HEK293 (cell line): Measurements from ENCODE around the gene HEATR5B.
"Not testable (repeated sequence)": the region's sequence is repeated elsewhere in the genome, so short reads cannot be mapped to it uniquely, and the experiment has no call there.

Source experiments
- CTCF ChIA-PET: fragments of 350-600 bp; formaldehyde crosslinking; extraction: SDS; loops from one replicate; lab custom pipeline; 2021; ENCODE audit warnings: antibody characterized with exemption; lab: Yijun Ruan, JAX
- POLR2A ChIA-PET: fragments of 300-600 bp; formaldehyde crosslinking; extraction: SDS; loops from one replicate; lab custom pipeline; 2020; ENCODE audit warnings: antibody characterized with exemption, inconsistent platforms; lab: Yijun Ruan, JAX
- H3K27ac ChIP-seq: fragments of 200-500 bp; sonication (Bioruptor generic); 2 replicates; pipeline ENCODE4 v1.5.1; 2014; ENCODE audit warnings: low read depth, low read length, control low read depth, inconsistent platforms; ENCODE audit errors: extremely low read depth
- H3K36me3 ChIP-seq, 2 experiments: fragments of 200-500 bp in 1 of 2; sonication (Bioruptor generic) in 1 of 2; 1 replicate in 1 of 2; 2 replicates in 1 of 2; pipeline ENCODE4 v1.5.1; 2014 to 2017; ENCODE audit warnings: inconsistent platforms in 2 of 2, low read length in 2 of 2; ENCODE audit not compliant: control insufficient read depth in 2 of 2, insufficient read depth in 1 of 2
- H3K4me1 ChIP-seq: fragments of 200-500 bp; sonication (Bioruptor generic); 2 replicates; pipeline ENCODE4 v1.5.1; 2014; ENCODE audit warnings: mild to moderate bottlenecking, low read length, inconsistent platforms; ENCODE audit not compliant: control insufficient read depth, insufficient read depth
- H3K4me3 ChIP-seq: 2 replicates; pipeline ENCODE4 v1.5.1; 2011; ENCODE audit warnings: low read depth, mild to moderate bottlenecking, control low read depth, low read length, moderate library complexity
- H3K9me3 ChIP-seq: fragments of 200-500 bp; sonication (Bioruptor generic); 2 replicates; pipeline ENCODE4 v1.5.1; 2014; ENCODE audit warnings: low read depth, low read length, inconsistent platforms; ENCODE audit not compliant: control insufficient read depth, insufficient read depth
- IKZF3 ChIP-seq: fragments of 450-650 bp; IDR thresholded peaks from 2 replicates; pipeline ENCODE4 v1.5.0; 2018; ENCODE audit warnings: missing biosample characterization, mild to moderate bottlenecking, missing genetic modification characterization, moderate library complexity
- PRDM6 ChIP-seq: fragments of 450-650 bp; formaldehyde crosslinking; IDR thresholded peaks from 2 replicates; pipeline ENCODE4 v1.5.1; 2017; ENCODE audit warnings: missing biosample characterization, missing genetic modification characterization
- REST ChIP-seq: fragments of 450-650 bp; formaldehyde crosslinking; IDR thresholded peaks from 2 replicates; pipeline ENCODE4 v1.5.1; 2016; ENCODE audit warnings: missing biosample characterization, missing genetic modification characterization
- SCRT2 ChIP-seq: fragments of 450-650 bp; formaldehyde crosslinking; IDR thresholded peaks from 2 replicates; pipeline ENCODE4 v1.5.1; 2016; ENCODE audit warnings: missing biosample characterization, missing genetic modification characterization
- ZBTB21 ChIP-seq: fragments of 450-650 bp; formaldehyde crosslinking; IDR thresholded peaks from 2 replicates; pipeline ENCODE4 v1.5.1; 2017; ENCODE audit warnings: missing biosample characterization, missing genetic modification characterization
- ZNF121 ChIP-seq: fragments of 450-650 bp; formaldehyde crosslinking; IDR thresholded peaks from 2 replicates; pipeline ENCODE4 v1.5.1; 2016; ENCODE audit warnings: missing biosample characterization, missing genetic modification characterization
- ZNF132 ChIP-seq: fragments of 450-650 bp; formaldehyde crosslinking; IDR thresholded peaks from 2 replicates; pipeline ENCODE4 v1.5.1; 2017; ENCODE audit warnings: missing biosample characterization, missing genetic modification characterization, borderline replicate concordance
- ZNF157 ChIP-seq: fragments of 450-650 bp; formaldehyde crosslinking; IDR thresholded peaks from 2 replicates; pipeline ENCODE4 v1.5.1; 2016; ENCODE audit warnings: missing biosample characterization, missing genetic modification characterization
- ZNF248 ChIP-seq: fragments of 450-650 bp; formaldehyde crosslinking; IDR thresholded peaks from 2 replicates; pipeline ENCODE4 v1.5.1; 2017; ENCODE audit warnings: missing biosample characterization, missing genetic modification characterization
- ZNF416 ChIP-seq: fragments of 450-650 bp; formaldehyde crosslinking; IDR thresholded peaks from 2 replicates; pipeline ENCODE4 v1.5.1; 2016; ENCODE audit warnings: missing biosample characterization, missing genetic modification characterization
- ZNF549 ChIP-seq: fragments of 450-650 bp; IDR thresholded peaks from 2 replicates; pipeline ENCODE4 v1.5.1; 2018; ENCODE audit warnings: missing biosample characterization, missing genetic modification characterization, mild to moderate bottlenecking, inconsistent platforms, moderate library complexity
- ZNF677 ChIP-seq: fragments of 450-650 bp; IDR thresholded peaks from 2 replicates; pipeline ENCODE4 v1.5.0; 2018; ENCODE audit warnings: missing biosample characterization, mild to moderate bottlenecking, missing genetic modification characterization, moderate library complexity
- ZSCAN4 ChIP-seq: fragments of 450-650 bp; formaldehyde crosslinking; IDR thresholded peaks from 2 replicates; pipeline ENCODE4 v1.5.1; 2017; ENCODE audit warnings: missing biosample characterization, missing genetic modification characterization
- ZXDB ChIP-seq: fragments of 450-650 bp; formaldehyde crosslinking; IDR thresholded peaks from 2 replicates; pipeline ENCODE4 v1.5.1; 2016; ENCODE audit warnings: missing biosample characterization, missing genetic modification characterization
- TF ChIP-seq, protein P1 (sequence below): fragments of 450-650 bp; formaldehyde crosslinking; IDR thresholded peaks from 2 replicates; pipeline ENCODE4 v1.5.1; 2016; ENCODE audit warnings: missing biosample characterization, missing genetic modification characterization
- TF ChIP-seq, protein P2 (sequence below): fragments of 450-650 bp; formaldehyde crosslinking; IDR thresholded peaks from 2 replicates; pipeline ENCODE4; 2016; ENCODE audit warnings: missing biosample characterization, missing genetic modification characterization

The HEATR5B gene

GRCh38 chr2:36982467-36982866 lies 101.7 kb downstream of the HEATR5B start:
- no peak overlapping the region for H3K4me3 ChIP-seq
- H3K27ac ChIP-seq = no peak overlapping the region
- H3K36me3 ChIP-seq = peaks cover 6 to 13% of the 10 kb centered on the region in 2 experiments
- peaks cover 5% of the 10 kb centered on the region; the same call in 1 of the 2 replicates for H3K4me1 ChIP-seq
- TF ChIP-seq SCRT2 = no peak
- TF ChIP-seq ZSCAN4 = 0 out of 2 replicates have a peak, but pooled peaks have one; percentile 76
- TF ChIP-seq, all 188 proteins: peak for 1
- no peaks in the 10 kb centered on the region for H3K9me3 ChIP-seq
- ChIA-PET CTCF (interaction anchor here (0.6 kb wide), 1 partner anchor 15 kb away, joined by 3 read pairs; no protein-coding TSS in a partner anchor), POLR2A (no interaction called here)

GRCh38 chr2:36981911-36982310 lies 102.3 kb downstream of the HEATR5B start:
- H3K27ac ChIP-seq = no peak overlapping the region
- no peak overlapping the region for H3K4me3 ChIP-seq
- no peaks in the 10 kb centered on the region for H3K9me3 ChIP-seq
- CTCF ChIA-PET = interaction anchor here (0.6 kb wide), 1 partner anchor 16 kb away, joined by 3 read pairs; no protein-coding TSS in a partner anchor
- peaks cover 5% of the 10 kb centered on the region; the same call in 1 of the 2 replicates for H3K4me1 ChIP-seq
- POLR2A ChIA-PET = no interaction called here
- peaks cover 4 to 8% of the 10 kb centered on the region in 2 experiments for H3K36me3 ChIP-seq
- TF ChIP-seq ZNF677 (tag by site-specific recombination) (no peak), ZNF248 (tag by site-specific recombination) (no peak), IKZF3 (tag by site-specific recombination) (no peak), ZNF549 (tag by site-specific recombination) (no peak), PRDM6 (tag by site-specific recombination) (peak; percentile 38; the same call in 1 of the 2 replicates)
- TF ChIP-seq, protein P1, sequence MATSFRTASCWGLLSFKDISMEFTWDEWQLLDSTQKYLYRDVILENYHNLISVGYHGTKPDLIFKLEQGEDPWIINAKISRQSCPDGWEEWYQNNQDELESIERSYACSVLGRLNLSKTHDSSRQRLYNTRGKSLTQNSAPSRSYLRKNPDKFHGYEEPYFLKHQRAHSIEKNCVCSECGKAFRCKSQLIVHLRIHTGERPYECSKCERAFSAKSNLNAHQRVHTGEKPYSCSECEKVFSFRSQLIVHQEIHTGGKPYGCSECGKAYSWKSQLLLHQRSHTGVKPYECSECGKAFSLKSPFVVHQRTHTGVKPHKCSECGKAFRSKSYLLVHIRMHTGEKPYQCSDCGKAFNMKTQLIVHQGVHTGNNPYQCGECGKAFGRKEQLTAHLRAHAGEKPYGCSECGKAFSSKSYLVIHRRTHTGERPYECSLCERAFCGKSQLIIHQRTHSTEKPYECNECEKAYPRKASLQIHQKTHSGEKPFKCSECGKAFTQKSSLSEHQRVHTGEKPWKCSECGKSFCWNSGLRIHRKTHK (tag by site-specific recombination) = no peak
- TF ChIP-seq, protein P2, sequence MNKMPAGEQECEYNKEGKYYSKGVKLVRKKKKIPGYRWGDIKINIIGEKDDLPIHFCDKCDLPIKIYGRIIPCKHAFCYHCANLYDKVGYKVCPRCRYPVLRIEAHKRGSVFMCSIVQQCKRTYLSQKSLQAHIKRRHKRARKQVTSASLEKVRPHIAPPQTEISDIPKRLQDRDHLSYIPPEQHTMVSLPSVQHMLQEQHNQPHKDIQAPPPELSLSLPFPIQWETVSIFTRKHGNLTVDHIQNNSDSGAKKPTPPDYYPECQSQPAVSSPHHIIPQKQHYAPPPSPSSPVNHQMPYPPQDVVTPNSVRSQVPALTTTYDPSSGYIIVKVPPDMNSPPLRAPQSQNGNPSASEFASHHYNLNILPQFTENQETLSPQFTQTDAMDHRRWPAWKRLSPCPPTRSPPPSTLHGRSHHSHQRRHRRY (tag by site-specific recombination) = no peak
- TF ChIP-seq, all 188 proteins: peak for 1

GRCh38 chr2:36979007-36979406 lies 105.2 kb downstream of the HEATR5B start:
- H3K36me3 ChIP-seq, H3K27ac ChIP-seq, POLR2A ChIA-PET, CTCF ChIA-PET, H3K4me3 ChIP-seq, H3K4me1 ChIP-seq, H3K9me3 ChIP-seq: not testable (repeated sequence)
- TF ChIP-seq ZNF121 = peak; percentile 54; the same call in 1 of the 2 replicates

DNA sequence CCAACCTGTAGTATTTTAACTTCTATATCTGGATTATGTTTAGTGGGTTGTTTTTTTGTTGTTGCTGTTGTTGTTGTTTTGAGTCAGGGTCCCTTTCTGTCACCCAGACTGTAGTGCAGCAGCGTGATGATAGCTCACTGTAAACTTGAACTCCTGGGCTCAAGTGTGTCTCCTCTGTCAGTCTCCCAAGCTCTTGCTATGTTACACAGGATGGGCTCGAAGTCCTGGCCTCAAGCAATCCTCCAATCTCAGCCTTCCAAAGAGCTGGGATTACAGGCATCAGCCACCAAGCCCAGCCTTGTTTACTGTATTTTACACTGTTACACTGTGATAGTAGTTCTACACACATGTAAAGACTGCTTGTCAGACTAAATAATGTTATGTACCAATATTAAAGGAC lies 108.1 kb downstream of the HEATR5B start:
- peaks cover 3 to 8% of the 10 kb centered on the region in 2 experiments; a peak in 2 of 3 replicates for H3K36me3 ChIP-seq
- no peak overlapping the region for H3K4me3 ChIP-seq
- ChIA-PET CTCF (interaction anchor here (0.6 kb wide), 1 partner anchor 72 kb away, joined by 3 read pairs; no protein-coding TSS in a partner anchor), POLR2A (interaction anchor here (1.0 kb wide), 1 partner anchor 9 kb away, joined by 6 read pairs; the partner anchor contains the start of gene STRN)
- no peaks in the 10 kb centered on the region for H3K4me1 ChIP-seq
- no peaks in the 10 kb centered on the region for H3K9me3 ChIP-seq
- no peak overlapping the region for H3K27ac ChIP-seq
- TF ChIP-seq ZXDB (tag by site-specific recombination) (no peak), REST (tag by site-specific recombination) (no peak), ZNF132 (tag by site-specific recombination) (no peak), ZBTB21 (tag by site-specific recombination) (no peak), ZNF157 (tag by site-specific recombination) (no peak), ZNF416 (tag by site-specific recombination) (no peak)
